ENCODE data around the gene NDUFAF8.

GRCh38 chr17:81260171-81260570 lies 21.1 kb downstream of the NDUFAF8 start:
- no peak for TF ChIP-seq GATA3 (IDR thresholded peaks at IDR 0.05; ENCODE audit: low read depth, low read length)
- TF ChIP-seq GATA2 (IDR thresholded peaks at IDR 0.05; ENCODE audit: low read depth, low read length) = no peak

Measured in SH-SY5Y (cell line).